AG04449 (cell line): ENCODE data around the gene SLC26A4.

Source experiments
- CTCF ChIA-PET: fragments of 350-600 bp; formaldehyde crosslinking; extraction: SDS; loops from one replicate; lab custom pipeline; 2021; ENCODE audit warnings: antibody characterized with exemption; lab: Yijun Ruan, JAX
- POLR2A ChIA-PET: fragments of 400-600, 350-600 bp; formaldehyde crosslinking; extraction: SDS; loops from one replicate; lab custom pipeline; 2020; ENCODE audit warnings: antibody characterized with exemption, inconsistent platforms; lab: Yijun Ruan, JAX
- DNase-seq: peaks from one replicate; pipeline ENCODE4 v3.0.0-alpha.2; 2010; ENCODE audit warnings: low read depth, low spot score
- H3K4me3 ChIP-seq: 2 replicates; pipeline ENCODE4 v1.5.1; 2011; ENCODE audit warnings: low read depth, mild to moderate bottlenecking, control low read depth, low read length
- CTCF ChIP-seq: IDR thresholded peaks from one replicate; pipeline ENCODE4 v1.5.1; 2011; ENCODE audit warnings: mild to moderate bottlenecking, moderate library complexity, low read length, control low read depth, inconsistent platforms; ENCODE audit not compliant: insufficient read depth; ENCODE audit errors: missing control alignments

The SLC26A4 gene

GRCh38 chr7:107726356-107727130 is 65.9 kb downstream of the SLC26A4 start:
- POLR2A ChIA-PET: no interaction called here
- no peak overlapping the region for H3K4me3 ChIP-seq
- CTCF ChIA-PET: interaction anchor here (0.6 to 8.0 kb wide), 23 partner anchors 9 to 533 kb away, joined by 3 to 106 read pairs (median 4); partner anchors contain the start of genes BCAP29 and CBLL1
- no peak for DNase-seq
- no peak for TF ChIP-seq CTCF

DNA sequence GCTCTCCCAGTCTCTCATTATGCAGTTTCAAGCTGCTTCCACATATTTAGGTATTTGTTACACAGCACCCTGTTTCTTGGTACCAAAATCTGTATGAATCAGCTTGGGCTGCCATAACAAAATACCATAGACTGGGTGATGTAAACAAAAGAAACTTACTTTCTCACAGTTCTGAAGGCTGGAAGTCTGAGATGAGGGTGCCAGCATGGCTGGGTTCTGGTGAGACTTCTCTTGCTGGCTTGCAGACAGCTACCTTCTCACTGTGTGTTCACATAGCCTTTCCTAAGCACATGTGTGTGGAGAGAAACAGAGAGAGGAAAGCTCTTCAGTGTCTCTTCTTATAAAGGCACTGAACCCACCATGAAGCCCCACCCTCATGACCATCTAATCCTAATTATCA is 67.6 kb downstream of the SLC26A4 start:
- H3K4me3 ChIP-seq: no peak overlapping the region
- no peak for DNase-seq
- ChIA-PET POLR2A (no interaction called here), CTCF (interaction anchor here (1.3 to 8.0 kb wide), 5 partner anchors 13 to 417 kb away, joined by 3 to 106 read pairs (median 6); partner anchors contain the start of gene CBLL1)
- no peak for TF ChIP-seq CTCF

GRCh38 chr7:107742678-107743566 is 82.3 kb downstream of the SLC26A4 start:
- TF ChIP-seq CTCF: no peak
- H3K4me3 ChIP-seq: peak overlapping the region; percentile 98
- CTCF ChIA-PET: interaction anchor here (0.6 to 6.2 kb wide), 43 partner anchors 8 to 595 kb away, joined by 3 to 82 read pairs (median 4); partner anchors contain the start of gene DLD
- no peak for DNase-seq
- POLR2A ChIA-PET: interaction anchor here (0.6 to 1.5 kb wide), 4 partner anchors 92 to 136 kb away, joined by 3 to 9 read pairs (median 5); no protein-coding TSS in a partner anchor

- ChIA-PET CTCF (interaction anchor here (0.6 to 6.2 kb wide), 36 partner anchors 9 to 557 kb away, joined by 3 to 82 read pairs (median 4); partner anchors contain the start of gene DLD), POLR2A (interaction anchor here (0.6 to 1.5 kb wide), 4 partner anchors 91 to 135 kb away, joined by 3 to 9 read pairs (median 5); no protein-coding TSS in a partner anchor)
- peak; percentile 63 for DNase-seq
- TF ChIP-seq CTCF: peak; percentile 89
- peak within 1 kb of the TSS; percentile 98 for H3K4me3 ChIP-seq
These were observed 83.1 kb downstream of the SLC26A4 start, which contains the start of gene CBLL1 for GRCh38 chr7:107743567-107744344. Gene CBLL1 (plus strand): TSS chr7:107744142. CDS start chr7:107744164, 22 bp downstream.

- peak overlapping the region; percentile 98 for H3K4me3 ChIP-seq
- no peak for DNase-seq
- ChIA-PET POLR2A (interaction anchor here (1.5 kb wide), 1 partner anchor 135 kb away, joined by 6 read pairs; no protein-coding TSS in a partner anchor), CTCF (interaction anchor here (1.0 to 6.2 kb wide), 8 partner anchors 8 to 401 kb away, joined by 3 to 82 read pairs (median 23); no protein-coding TSS in a partner anchor)
- TF ChIP-seq CTCF: no peak
These were observed 83.7 kb downstream of the SLC26A4 start for GRCh38 chr7:107744345-107744750.
